Measurements from ENCODE around the gene NKAIN2.
A peak's percentile ranks its signal among the peaks of the same experiment; 100 is the strongest.
"Not testable (repeated sequence)": the region's sequence is repeated elsewhere in the genome, so short reads cannot be mapped to it uniquely, and the experiment has no call there.

Gene NKAIN2

DNA sequence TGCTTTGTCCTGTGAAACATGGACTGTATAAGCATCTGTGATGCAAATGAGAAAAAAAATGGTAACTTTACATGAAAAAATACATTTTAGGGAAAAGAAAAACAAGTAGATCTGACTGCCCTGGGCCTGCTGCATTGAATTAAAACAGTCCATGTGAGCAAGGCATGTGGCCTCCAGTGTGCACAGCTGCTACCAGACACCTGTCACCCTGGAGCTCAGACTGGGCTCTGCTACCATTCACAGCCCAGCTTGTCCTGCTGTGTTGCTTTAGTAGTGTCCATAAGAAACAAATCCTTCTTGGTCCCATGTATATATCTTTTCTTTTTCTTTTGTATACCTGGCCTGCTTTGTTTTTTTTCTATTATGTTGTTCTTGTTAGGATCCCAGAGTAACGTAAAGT is 315.9 kb downstream of the NKAIN2 start:
- DNase-seq, result peak; percentile 79

DNA sequence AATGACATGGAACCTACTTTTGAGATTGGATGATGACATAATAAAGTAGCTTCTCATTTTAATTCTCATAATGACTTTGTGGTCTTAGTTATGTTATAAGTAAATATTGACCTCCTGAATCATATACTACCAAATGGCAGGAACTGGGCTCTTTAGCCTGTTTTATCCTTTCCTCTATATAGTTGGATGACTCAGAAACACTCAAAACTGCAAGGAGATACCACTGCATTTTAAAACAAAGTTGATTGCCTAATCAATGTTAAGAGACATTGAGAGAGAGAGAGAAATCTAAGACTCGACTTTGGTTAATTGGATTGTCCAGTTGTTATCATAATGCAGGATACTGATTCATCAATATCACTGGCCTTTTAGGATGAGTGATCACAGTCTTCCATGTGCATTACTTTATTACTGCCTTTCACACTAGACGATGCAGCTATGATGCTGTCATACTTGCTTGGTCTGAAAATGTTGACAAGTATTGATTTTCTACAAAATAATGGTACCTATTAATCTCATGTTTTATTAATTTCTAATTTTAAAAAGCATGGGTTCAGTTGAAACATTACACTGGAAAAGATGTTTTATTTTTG is 320.0 kb downstream of the NKAIN2 start:
- DNase-seq, result peak; percentile 71

DNA sequence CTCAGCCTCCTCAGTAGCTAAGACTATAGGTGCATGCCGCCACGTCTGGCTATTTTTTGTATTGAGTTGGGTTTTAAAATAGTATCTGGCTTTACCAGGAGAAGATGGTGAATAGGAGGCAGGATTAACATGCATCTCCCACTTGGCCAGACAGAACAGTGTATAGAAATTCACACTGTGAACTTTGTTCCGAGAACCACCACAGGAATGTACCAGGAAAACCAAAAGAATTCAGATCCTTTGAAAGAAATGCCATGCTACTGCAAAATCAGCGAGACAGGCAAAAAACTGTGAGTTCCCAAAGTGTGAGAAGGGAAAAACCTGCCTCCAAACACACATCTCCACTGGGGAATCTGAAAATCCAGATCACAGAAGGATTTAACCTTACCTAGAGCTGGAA is 327.6 kb downstream of the NKAIN2 start:
- DNase-seq, result no peak

DNA sequence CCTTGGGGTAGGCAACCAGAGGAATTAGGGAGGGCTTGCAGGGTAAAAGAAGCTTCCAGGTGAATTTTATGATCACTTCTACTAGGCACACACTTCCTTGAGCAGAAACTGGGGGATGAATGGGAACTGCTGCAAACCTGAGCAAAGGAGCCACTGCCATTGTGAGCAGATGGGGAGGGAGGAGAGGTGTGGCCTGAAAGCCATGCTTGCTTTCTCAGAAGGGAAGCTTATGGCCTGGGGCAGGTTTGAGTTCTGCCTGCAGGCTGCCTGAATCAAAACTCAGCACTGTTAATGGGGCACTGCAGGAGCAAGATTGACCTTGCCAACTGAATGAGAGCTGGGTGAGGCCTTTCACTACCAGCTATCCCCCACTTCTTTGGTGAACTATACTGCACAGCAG is 328.1 kb downstream of the NKAIN2 start:
- no peak for DNase-seq

DNA sequence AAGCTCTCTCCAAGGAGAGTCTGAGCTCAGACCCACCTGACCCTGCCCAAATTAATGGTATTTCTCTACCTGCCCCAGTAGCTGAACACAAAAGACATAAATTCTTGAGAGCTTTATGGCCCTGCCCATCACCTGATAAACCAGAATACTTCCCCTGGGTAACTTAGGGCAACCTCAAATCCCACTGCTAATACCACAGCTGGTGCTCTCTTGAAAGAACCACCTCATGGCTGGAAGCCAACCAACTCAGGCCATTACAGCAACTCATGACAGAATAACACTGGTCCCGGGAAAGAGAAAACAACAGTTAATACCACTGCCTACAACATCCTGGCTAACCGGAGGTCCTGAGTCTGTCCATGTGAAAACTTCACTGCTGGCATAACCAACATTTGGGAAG is 328.6 kb downstream of the NKAIN2 start:
- peak; percentile 47 for DNase-seq

DNA sequence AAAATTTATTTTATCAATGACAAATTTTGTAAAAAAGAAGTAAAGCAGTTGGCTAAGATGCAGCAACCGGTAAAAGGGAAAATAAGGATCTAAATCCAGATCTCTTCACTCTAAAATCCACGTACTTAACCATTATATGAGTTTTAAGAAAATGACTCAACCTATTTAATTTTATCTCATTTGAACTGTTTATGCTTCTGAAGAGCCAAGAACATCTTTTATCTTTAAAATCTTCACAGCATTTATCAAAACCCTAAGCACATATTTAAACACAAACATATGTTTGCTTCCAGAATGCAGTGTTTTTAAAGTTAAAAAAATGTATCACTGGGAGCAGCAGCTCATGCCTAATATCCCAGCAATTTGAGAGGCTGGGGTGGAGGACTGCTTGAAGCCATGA is 339.2 kb downstream of the NKAIN2 start:
- no peak for DNase-seq

DNA sequence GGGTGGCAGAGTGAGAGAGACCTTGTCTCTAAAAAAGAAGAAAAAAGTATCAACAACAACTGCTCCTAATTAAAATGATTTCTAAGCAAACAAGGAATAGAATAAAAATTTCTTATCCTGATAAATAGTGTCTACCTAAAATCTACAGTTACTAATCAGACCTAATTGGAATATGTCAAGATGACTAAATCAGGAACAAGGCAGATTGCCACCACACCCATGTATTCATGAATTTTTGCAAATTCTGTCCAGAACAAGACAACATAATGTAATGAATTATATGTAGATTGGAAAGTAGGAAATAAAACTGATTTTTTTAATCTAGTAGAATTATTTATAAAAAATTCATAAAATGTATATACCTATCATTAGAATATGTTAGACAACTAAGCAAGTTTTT is 339.8 kb downstream of the NKAIN2 start:
- no peak for DNase-seq

DNA sequence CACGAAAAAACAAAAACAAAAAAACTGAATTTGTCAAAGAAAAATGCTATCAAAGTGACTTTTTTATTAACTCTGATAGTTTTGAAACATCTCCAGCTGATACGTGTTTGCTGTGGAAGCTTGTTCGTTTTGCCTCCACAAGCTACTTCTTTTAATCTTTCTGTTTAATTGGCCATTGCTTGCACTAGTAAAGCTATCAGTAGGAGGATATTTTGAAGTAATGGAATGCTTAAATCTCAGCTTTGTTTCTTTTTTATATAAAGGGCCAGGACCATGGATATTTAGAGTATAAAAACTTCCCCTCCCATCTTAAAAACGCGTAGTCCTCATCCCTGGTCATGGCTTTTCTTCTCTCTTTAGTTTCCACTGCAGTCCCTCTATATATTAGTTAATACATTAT is 344.0 kb downstream of the NKAIN2 start:
- no peak for DNase-seq

DNA sequence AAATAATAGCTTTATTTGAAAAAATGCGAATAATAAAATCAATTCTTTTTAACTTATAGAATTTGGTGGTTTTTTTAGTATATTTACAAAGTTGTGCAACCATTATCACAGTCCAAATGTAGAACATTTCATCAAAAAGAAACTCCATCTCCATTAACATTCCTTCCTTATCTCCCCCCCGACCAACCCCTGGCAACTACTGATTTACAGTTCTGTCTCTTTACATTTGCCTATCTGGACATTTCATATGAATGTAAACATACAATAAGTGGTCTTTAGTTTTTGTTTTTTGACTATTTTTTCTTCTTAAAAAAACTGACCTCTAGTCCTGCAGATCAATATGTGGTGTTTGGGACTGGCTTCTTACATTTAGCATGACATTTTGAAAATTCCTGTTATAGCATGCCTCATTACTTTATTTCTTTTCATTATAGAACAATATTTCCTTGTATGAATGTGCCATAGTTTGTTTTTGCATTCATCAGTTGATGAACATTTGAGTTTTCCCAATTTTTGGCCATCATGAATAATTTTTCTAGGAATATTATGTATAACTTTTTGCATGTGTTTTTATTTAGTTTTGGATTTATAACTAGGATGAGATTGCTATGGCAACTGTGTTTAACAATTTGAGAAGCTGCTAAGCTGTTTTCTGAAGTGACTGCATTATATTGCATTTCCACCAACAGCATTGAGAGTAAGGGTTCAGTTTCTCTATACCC is 344.7 kb downstream of the NKAIN2 start:
- DNase-seq, result no peak

DNA sequence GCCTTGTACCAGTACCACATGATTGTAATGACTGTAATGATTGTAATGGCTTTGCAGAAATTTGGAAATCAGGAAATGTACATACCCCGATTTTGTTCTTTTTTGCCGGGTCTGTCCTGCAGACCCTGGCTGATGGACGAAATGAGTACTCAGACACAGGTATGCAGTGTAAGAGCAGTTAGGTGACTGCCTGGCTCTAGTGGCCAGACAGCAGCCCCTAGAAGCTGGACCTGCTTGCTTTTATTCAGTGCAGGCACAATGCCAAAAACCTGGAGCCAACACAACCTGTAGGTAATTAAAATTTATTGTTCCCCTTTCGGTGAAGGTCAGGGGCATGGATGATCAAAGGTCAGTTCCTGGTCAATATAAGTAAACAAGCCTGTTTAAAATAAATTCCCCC is 346.0 kb downstream of the NKAIN2 start:
- DNase-seq, result no peak

DNA sequence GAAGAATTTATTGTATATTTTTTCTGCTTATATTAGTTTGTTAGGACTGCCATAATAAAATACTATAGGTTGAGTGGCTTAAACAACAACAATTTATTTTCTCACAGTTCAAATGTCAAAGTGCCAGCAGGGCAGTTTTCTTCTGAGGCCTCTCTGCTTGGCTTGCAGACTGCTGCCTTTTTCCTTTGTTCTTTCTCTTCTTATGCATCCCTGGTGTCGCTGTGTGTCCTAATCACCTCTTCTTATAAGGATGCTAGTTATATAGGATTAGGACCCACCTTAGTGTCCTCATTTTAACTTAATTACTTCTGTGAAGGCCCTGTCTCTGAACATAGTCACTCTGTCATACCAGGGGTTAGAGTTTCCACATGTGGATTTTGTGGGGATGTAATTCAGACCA is 354.4 kb downstream of the NKAIN2 start:
- DNase-seq, result no peak

DNA sequence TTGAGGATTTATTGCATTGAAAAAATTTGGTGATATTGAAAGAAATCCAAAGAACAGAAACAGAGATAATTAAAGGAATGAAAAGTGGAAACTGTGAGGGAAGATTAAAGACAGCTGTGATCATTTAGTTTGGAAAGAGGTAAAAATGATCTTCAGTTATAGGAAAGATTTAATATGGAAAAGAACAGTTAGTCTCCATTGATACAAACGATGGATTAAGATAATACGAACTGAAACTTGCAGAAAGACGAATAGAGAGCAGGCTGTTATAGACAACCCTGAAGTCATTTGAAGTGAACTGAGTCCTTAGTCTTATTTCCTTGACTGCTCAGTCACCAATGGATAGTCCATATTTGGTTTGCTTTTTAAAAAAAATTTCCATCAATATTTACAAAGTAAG is 360.0 kb downstream of the NKAIN2 start:
- DNase-seq, result no peak

DNA sequence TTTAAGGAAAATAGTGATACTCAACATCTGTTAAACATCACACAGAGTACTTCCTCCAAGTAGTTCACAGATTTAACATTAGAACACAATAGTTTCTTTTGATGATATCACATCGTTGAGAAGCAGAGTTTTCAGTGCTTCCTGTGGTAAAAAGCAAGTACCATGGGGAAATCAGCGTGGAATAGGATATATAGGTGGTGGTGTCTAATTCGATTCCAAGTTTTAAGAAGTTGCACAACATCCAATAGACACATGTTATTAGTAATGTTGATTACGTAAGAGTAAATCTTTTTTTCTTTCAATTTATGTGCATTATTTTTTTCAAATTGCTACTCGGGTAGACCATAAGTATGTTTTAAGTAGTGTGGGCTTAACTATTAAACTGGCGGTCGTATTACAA is 360.7 kb downstream of the NKAIN2 start:
- DNase-seq, result no peak

DNA sequence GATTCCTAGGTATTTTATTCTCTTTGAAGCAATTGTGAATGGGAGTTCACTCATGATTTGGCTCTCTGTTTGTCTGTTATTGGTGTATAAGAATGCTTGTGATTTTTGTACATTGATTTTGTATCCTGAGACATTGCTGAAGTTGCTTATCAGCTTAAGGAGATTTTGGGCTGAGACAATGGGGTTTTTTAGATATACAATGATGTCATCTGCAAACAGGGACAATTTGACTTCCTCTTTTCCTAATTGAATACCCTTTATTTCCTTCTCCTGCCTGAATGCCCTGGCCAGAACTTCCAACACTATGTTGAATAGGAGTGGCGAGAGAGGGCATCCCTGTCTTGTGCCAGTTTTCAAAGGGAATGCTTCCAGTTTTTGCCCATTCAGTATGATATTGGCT is 363.6 kb downstream of the NKAIN2 start:
- DNase-seq, result not testable (repeated sequence)

DNA sequence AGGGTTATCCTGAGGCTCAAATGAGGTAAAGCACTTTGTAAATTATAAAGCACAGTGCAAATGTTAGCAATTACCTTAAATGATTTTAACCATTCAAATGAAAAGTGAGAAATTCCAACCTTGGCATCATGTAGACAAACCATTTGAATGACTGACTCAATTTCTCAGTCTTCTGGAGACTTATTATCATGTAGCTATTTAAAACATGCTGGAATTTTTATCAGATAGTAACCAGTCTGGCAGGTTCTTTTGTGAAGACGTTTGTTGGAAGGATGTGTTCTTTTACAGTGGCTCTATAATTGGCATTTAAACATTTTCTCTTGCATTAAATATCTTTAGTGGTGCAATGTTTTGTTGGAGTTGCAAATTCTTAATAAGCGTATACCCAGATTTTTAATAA is 386.6 kb downstream of the NKAIN2 start:
- no peak for DNase-seq

DNA sequence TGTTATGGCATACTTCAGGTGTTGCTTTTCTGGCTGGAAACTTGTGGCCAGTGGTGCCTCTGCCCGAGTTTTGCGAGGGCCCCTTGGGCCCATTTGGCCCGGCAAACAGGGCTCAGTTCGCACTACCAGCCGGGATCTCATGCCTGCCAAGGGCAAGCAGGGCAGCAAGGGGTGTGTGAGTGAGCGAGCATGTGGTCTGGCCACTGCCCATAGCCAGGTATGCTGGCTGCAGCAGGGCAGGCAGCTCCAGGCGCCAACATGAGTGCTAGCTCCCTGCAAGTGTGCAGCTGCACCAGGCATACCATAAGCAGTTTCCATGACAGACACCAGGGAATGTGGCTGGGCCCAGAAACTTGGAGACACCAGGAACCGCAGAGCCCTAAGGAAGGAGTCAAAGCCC is 389.5 kb downstream of the NKAIN2 start:
- no peak for DNase-seq

DNA sequence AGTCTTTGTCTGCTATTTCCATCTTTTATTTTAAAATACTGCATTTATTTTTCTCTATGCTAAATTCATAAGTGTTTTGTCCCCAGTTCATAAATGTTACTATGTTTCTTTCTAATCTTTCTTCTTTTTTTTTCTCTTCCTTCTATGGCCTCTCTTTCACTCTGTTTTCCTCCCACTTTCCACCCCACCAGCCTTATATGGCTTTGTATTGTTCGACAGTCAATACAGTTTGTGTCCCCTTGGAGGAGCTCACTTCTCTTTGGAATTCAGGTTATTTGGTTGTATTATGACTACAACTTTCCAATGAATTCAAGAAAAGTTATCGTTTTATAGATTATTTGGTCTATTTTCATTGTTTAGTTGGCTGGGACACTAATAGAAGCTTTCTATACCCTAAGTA is 393.5 kb downstream of the NKAIN2 start:
- no peak for DNase-seq

DNA sequence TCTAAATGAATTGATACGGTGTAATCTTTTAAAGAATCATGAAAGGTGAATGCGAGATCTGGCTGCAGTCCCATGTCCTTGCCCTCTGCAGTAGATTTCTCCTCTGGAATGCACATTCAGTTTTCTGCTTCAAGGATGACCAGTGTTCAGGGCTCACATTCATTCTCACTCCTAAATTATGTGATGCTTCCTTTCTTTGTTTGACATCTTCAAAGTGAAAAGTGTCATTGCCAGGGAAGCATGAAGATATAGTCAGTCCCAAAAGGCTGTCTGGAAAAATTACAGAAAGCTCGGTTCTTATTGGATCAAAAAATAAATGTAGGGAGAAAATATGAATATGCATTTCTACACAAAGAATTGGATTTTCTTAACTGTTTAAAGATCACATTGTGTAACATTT is 395.6 kb downstream of the NKAIN2 start:
- DNase-seq, result no peak

DNA sequence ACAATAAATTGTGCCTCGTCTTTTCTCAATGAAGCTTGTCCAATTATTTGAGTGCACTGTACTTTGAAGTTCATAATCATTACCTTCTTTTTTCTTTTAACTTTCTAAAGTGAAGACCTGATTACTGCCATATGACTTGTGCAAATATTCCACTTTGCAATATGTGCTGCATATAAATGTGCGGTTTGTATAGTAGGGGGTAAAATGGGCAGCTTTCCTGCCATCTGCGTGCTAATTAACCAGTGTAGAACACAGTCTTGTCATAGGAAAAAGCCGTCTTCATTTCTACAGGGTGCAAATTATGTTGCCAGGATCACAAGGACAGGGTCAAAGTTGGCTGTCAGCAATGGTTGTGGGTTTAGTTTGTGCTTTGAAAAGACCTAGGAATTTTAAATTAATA is 397.0 kb downstream of the NKAIN2 start:
- DNase-seq, result no peak

DNA sequence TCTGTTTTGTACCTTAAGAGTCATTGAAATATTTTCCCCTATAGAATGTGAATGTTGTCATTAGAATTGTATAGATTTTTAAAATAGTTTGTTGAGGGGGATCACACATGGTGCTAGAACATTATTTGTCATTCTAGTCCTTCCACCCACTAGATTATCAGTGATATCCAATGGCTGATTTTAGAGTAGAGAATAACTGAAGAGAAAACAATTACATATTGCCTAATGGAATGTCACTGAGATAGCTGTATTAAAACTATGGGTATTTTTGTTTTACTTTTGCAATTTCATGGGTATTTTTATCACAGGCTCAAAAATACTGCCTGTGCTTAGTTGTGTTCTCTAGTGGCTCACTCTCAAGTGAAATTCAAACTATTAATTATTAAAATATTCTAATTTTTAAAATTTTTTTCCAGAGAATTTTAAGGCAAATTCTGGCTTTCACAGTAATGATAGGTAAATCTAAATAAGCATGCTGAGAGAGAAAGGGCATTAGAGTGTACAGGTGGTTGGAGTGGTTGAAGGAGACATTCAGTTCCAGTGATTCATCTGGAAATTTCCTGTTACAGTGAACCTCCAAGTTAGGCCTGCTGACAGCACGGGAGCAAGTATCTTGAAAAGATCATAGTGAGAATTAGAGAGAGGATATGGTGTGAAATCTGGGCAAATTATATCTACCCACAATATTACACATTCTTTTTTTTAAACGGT is 399.6 kb downstream of the NKAIN2 start:
- DNase-seq, result no peak

DNA sequence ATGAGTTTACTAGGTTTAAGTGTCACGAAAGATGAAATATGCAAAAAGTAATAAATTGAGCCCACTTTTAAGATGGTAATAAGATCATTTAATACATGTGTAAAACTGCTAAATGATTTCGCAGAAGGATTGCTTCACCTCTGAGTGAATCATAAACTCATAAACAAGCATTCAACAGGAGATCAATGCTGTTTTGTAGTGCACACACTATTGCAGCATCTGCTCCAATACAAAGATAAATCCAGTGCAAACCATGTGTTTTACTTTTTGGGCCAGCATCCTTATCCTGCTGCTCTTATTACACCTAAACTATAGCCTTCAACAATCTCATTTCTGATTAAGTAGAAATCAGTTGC is 400.1 kb downstream of the NKAIN2 start:
- DNase-seq, result no peak

DNA sequence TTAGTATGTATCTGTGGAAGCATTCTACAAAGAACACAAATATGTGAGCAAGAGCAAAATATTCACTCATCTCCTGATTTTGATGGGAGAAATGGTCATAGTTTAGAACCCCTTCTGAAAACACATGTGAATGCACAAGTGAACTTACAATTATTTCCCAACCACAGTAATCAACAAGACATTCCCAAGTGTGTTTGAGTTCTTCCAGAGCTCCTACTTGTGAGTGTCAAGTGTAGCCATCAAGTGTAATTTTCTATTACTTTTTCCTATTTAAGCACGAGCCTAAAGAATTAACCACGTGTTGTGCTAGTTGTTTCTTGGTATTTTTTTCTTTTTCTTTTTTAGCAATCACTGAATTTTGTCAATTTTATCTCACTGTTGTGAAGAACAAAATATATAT is 402.3 kb downstream of the NKAIN2 start:
- DNase-seq, result no peak

DNA sequence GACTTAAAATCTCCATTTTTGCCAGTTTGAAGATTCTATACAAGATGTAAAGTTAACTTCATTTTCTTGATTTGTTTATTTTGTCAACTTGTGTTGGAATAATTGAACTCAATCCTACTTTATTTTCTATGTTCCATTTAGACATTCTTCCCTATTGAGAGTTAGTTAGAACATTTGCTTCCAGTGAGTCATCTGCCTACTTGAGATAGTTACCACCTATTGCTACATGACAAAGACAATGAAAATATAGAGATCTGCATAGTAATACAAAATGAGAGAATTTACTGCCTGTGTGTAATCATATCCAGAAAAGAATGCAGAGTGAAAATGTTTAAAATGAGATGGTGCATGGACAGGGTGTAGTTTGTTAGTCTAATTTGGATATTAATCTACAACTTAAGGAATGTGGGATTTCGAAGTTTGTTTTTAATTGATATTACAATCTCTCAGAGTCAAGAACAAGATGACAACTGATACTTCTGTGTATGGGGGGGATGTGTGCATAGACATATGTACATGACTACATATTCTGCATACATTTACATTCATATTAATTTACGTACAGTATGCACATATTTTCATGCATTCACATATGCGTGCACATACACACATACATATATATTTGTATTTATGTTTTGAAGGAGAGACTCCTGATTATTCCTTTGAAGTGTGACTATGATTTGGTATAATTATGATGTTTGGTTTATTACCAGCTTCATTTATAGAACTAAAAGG is 420.1 kb downstream of the NKAIN2 start:
- DNase-seq, result no peak

DNA sequence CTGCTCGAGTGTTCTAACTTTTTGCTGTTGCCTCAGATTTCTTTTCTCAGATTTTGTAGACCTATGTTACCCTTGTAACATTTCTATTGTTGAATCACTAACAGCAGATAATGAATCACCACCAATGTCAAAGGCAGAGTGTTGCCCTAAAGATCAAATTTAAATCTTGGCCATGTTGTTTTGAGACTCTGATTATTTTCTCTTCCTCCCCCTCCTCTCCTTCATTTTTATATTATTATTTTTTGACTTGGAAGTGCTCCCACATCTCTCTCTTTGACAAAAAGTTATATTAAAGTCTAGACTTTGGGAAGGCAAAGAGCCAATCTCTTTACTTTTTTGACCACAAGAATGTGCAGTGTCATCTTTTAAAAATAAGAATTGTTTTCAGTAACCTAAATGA is 422.7 kb downstream of the NKAIN2 start:
- no peak for DNase-seq

Data from NCI-H2029 (cell line).